BLaER1 treated with 17β-estradiol and CSF1 and Interleukin-3, amounts not matched to agents 10 nM and 100 nM (cell line): ENCODE data around the gene TF.

ENCODE experiments used
- H3K27ac ChIP-seq, 11 experiments: shearing (Covaris generic); formaldehyde crosslinking; 2 replicates each; pipeline ENCODE4 v1.8.1; 2022
- H3K27me3 ChIP-seq, 11 experiments: shearing (Covaris generic); formaldehyde crosslinking; 2 replicates each; pipeline ENCODE4 v1.8.1; 2022
- H3K36me3 ChIP-seq, 11 experiments: shearing (Covaris generic); formaldehyde crosslinking; 2 replicates each; pipeline ENCODE4 v1.8.1; 2022
- H3K4me1 ChIP-seq, 10 experiments: shearing (Covaris generic); formaldehyde crosslinking; 2 replicates each; pipeline ENCODE4 v1.8.1; 2022
- H3K4me2 ChIP-seq, 11 experiments: shearing (Covaris generic); formaldehyde crosslinking; 2 replicates each; pipeline ENCODE4 v1.8.1; 2022
- H3K4me3 ChIP-seq, 10 experiments: shearing (Covaris generic); formaldehyde crosslinking; 2 replicates each; pipeline ENCODE4 v1.8.1; 2022
- H3K9ac ChIP-seq, 11 experiments: shearing (Covaris generic); formaldehyde crosslinking; 2 replicates each; pipeline ENCODE4 v1.8.1; 2022
- H3K9me3 ChIP-seq, 11 experiments: shearing (Covaris generic); formaldehyde crosslinking; replicated peaks in 1 of 11; 2 replicates each; pipeline ENCODE4 v1.8.1; 2022
- H4K20me1 ChIP-seq, 11 experiments: shearing (Covaris generic); formaldehyde crosslinking; 2 replicates each; pipeline ENCODE4 v1.8.1; 2022
- Cebpa-rat ChIP-seq, 11 experiments: shearing (Covaris generic); IDR thresholded peaks; 2 replicates each; pipeline ENCODE4 v1.8.1; 2022

TF gene

DNA sequence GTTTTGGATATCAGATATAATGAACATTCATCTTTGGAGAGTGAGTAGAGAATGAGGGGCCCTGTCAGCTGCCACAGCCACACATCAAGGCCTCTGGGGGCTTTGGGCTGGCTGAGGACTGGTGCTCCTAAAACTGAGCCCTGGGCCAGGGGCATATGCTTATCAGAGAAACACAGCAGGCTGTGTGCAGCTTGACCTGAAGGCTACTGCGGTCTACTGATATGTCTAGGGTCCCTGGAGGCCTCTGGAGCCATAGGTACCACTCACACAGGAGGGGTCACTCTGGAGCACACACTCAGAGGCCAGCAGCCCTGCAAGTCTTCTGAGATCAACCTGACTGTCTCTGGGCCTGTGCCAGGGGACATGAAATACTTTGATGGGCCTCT is 7.6 kb downstream of the TF start:
- H4K20me1 ChIP-seq, result no peaks in the 10 kb centered on the region
- TF ChIP-seq Cebpa-rat (IDR thresholded peaks at IDR 0.05), result no peak
- H3K4me1 ChIP-seq, result no peaks in the 10 kb centered on the region

DNA sequence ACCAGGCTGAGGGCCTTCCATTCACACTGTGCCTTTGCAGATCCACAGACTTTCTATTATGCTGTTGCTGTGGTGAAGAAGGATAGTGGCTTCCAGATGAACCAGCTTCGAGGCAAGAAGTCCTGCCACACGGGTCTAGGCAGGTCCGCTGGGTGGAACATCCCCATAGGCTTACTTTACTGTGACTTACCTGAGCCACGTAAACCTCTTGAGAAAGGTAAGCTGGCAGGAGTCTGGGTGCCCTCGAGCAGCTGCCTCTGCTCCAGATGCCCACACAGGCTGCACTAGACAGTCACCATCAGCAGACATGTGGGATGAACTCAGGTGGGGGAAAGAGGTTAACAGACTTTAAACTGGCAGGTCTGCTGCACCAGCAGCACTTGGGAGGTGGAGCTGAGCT is 8.3 kb downstream of the TF start:
- no peak overlapping the region for H3K4me2 ChIP-seq
- no peak overlapping the region for H3K9ac ChIP-seq
- H3K27me3 ChIP-seq, result no peaks in the 10 kb centered on the region
- TF ChIP-seq Cebpa-rat (IDR thresholded peaks at IDR 0.05), result no peak
- no peaks in the 10 kb centered on the region for H3K4me1 ChIP-seq
- no peak overlapping the region for H3K27ac ChIP-seq
- H3K4me3 ChIP-seq, result no peak overlapping the region
- no peaks in the 10 kb centered on the region for H3K36me3 ChIP-seq
- no peaks in the 10 kb centered on the region for H4K20me1 ChIP-seq
- no peaks in the 10 kb centered on the region for H3K9me3 ChIP-seq

More for the DNA sequence above, 7.6 kb downstream of the TF start:
- Histone ChIP-seq H3K9me3 (no peaks in the 10 kb centered on the region), H3K27ac (no peak overlapping the region), H3K36me3 (no peaks in the 10 kb centered on the region), H3K4me2 (no peak overlapping the region), H3K27me3 (no peaks in the 10 kb centered on the region), H3K9ac (no peak overlapping the region), H3K4me3 (no peak overlapping the region)

DNA sequence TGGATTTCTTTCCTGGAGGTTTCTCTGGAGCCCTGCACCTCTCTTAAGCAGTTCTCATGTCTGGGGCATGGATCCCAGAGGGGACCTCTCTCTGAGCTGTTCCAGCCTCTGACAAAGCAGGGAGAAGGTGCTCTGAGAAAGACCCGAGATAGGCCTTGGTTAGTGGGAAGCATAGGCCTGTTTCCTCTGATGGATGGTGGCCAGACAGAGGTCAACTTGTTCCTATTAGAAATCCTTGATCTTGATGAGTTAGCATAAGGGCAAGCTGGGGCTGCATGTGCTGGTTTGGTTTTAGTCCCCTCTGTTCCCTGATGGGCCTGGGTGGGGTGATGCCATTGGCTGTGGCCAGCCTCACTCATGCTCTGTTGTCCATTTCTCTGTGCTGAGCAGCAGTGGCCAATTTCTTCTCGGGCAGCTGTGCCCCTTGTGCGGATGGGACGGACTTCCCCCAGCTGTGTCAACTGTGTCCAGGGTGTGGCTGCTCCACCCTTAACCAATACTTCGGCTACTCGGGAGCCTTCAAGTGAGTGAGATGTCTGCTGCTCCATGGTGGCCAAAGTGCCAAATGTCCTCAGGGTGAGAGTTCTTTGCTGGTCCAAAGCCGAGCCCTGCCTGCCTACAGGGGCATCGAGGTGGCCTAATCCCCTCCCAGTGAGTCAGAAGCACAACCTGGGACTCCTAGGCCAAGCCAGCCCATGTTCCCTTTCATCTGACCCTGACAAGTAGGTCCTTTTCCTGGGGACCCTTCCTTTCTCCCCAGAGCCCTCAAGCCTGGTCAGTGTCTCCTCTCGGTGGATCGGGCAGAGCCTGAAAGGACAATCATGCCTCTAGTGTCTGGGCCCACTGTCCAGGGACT is 9.0 kb downstream of the TF start:
- no peaks in the 10 kb centered on the region for H3K9me3 ChIP-seq
- no peaks in the 10 kb centered on the region for H3K36me3 ChIP-seq
- no peaks in the 10 kb centered on the region for H3K27me3 ChIP-seq
- H4K20me1 ChIP-seq, result no peaks in the 10 kb centered on the region
- H3K4me2 ChIP-seq, result no peak overlapping the region
- no peak overlapping the region for H3K9ac ChIP-seq
- no peak for TF ChIP-seq Cebpa-rat (IDR thresholded peaks at IDR 0.05)
- no peak overlapping the region for H3K27ac ChIP-seq
- no peaks in the 10 kb centered on the region for H3K4me1 ChIP-seq
- no peak overlapping the region for H3K4me3 ChIP-seq

DNA sequence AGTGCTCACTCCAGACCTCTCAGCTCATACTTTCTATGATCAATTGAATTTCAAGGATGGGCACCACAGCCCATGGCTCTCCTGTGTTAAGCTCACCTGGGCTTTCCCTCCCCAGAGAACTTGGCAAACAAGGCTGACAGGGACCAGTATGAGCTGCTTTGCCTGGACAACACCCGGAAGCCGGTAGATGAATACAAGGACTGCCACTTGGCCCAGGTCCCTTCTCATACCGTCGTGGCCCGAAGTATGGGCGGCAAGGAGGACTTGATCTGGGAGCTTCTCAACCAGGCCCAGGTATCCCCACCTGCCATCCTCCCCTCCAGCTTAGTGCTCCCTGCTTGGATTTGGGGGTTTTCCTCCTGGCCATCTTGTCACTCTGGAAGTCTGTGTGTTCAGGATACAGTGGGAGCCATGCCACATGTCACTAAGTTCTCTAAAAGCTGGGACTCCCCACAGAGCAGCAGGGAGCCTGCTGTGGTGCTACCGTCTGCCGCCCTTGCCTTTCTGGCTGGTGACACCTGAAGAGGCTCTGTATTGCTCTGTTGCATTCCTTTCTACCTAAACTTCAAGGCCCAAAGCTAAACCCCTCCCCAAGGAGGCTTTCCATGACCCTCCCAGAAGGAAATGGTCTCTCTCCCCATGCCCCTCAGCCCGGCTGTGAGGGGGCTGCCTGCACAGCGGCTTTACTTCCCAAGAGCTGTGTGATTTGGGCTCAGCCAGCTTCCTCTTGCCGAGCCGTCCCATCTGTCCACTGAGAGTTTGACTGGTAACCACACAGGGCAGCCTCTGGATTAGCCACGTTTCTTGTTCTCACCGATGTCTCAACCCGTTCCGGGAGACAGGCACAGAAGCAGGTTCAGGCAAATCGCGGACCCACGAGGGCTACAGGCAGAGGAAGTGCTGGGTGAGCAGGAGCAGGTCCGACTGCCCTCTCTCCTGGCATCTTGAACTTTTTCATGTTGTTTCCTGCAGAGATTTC is 10.8 kb downstream of the TF start:
- Histone ChIP-seq H4K20me1 (no peaks in the 10 kb centered on the region), H3K36me3 (no peaks in the 10 kb centered on the region), H3K27me3 (no peaks in the 10 kb centered on the region), H3K4me3 (no peak overlapping the region), H3K9me3 (no peaks in the 10 kb centered on the region), H3K27ac (no peak overlapping the region), H3K4me2 (no peak overlapping the region), H3K9ac (no peak overlapping the region), H3K4me1 (no peaks in the 10 kb centered on the region)
- no peak for TF ChIP-seq Cebpa-rat (IDR thresholded peaks at IDR 0.05)

DNA sequence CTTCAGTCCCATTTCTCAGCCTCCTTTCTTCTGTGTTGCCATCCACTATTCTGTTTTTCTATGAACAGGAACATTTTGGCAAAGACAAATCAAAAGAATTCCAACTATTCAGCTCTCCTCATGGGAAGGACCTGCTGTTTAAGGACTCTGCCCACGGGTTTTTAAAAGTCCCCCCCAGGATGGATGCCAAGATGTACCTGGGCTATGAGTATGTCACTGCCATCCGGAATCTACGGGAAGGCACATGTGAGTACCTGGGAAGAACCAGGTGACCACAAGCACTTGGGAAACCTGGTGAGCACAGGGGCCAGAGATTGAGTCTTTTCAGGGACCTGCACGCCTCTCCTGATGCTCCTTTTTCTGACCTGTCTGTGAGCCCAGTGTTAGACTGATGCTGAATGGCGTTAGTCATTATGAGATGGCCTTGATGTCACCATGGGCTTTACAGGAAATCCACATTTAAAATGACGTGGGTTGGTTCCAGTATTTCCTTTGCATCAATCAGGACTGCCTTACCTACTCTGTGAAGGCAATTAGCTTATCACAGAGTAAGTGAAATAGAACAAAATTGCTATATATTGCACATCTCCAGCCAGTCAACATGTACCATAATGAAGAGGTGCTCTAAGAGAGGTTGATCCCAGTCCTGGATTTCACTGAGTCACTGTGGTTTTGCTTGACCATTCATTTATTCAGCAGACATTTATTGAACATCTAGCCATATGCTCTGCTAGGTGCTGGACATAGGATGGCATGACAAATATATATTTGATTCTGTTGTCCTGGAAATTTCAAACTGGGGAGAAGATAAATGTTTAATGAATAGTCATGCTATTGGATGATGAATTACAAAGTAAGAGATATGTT is 11.7 kb downstream of the TF start:
- no peak overlapping the region for H3K4me2 ChIP-seq
- no peaks in the 10 kb centered on the region for H3K9me3 ChIP-seq
- no peak overlapping the region for H3K9ac ChIP-seq
- no peaks in the 10 kb centered on the region for H3K4me1 ChIP-seq
- no peak overlapping the region for H3K27ac ChIP-seq
- no peaks in the 10 kb centered on the region for H3K27me3 ChIP-seq
- H3K36me3 ChIP-seq, result no peaks in the 10 kb centered on the region
- H4K20me1 ChIP-seq, result no peaks in the 10 kb centered on the region
- TF ChIP-seq Cebpa-rat (IDR thresholded peaks at IDR 0.05), result no peak
- no peak overlapping the region for H3K4me3 ChIP-seq

DNA sequence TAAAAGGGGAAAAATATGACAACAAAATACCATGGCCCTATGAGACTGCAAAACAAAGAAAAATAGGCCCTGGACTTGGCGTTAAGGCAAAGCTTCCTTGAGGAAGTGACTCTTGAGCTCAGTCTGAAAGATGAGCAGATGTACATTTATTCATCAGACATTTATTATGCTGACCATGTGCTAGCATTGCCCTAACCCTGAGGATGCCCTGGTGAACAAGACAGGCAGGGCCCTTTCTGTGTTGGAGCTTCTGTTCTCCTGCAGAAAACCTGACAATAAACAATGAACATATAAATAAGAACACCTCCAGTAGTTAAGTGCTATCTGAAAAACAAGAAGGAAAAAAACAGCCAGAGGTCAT is 12.4 kb downstream of the TF start:
- Histone ChIP-seq H3K9ac (no peak overlapping the region), H3K27ac (no peak overlapping the region), H3K36me3 (no peaks in the 10 kb centered on the region), H3K9me3 (no peaks in the 10 kb centered on the region), H4K20me1 (no peaks in the 10 kb centered on the region), H3K4me2 (no peak overlapping the region), H3K27me3 (no peaks in the 10 kb centered on the region), H3K4me1 (no peaks in the 10 kb centered on the region), H3K4me3 (no peak overlapping the region)
- TF ChIP-seq Cebpa-rat (IDR thresholded peaks at IDR 0.05), result no peak

DNA sequence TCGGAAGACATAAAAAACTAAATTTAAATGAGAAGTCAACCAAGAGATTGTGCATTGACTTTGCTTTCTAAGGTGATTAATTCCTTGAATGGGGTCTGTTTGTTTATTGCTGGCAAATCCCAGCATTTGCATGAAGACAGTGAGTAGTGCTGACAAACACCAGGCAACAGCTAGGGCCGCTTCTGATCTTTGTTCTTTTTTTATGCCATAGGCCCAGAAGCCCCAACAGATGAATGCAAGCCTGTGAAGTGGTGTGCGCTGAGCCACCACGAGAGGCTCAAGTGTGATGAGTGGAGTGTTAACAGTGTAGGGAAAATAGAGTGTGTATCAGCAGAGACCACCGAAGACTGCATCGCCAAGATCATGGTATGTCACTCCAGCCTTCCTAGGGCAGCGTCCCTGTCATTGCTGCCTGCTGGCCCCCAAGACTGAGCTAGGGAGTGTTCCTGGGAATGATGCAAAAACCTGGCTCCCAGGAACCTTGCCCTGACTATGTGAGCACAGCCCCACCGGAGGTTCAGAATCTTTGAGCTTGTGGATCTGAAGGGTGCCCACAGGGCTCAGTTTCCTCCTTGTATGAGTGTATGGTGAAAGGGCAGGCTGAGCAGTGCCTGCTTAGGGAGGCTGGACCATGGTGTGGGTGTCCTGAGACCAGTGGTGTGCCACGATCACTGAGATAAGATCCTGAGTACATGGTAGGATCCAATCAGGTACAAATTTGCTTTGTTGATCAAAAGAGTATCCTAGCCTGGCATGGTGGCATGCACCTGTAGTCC is 13.0 kb downstream of the TF start:
- Histone ChIP-seq H3K27me3 (no peaks in the 10 kb centered on the region), H3K9me3 (no peaks in the 10 kb centered on the region), H4K20me1 (no peaks in the 10 kb centered on the region), H3K4me3 (no peak overlapping the region), H3K9ac (no peak overlapping the region), H3K4me1 (peaks cover 0 to 4% (median 3%) of the 10 kb centered on the region in 10 experiments; a peak in 9 of 20 replicates), H3K4me2 (no peak overlapping the region), H3K27ac (no peak overlapping the region), H3K36me3 (no peaks in the 10 kb centered on the region)
- TF ChIP-seq Cebpa-rat (IDR thresholded peaks at IDR 0.05), result no peak

DNA sequence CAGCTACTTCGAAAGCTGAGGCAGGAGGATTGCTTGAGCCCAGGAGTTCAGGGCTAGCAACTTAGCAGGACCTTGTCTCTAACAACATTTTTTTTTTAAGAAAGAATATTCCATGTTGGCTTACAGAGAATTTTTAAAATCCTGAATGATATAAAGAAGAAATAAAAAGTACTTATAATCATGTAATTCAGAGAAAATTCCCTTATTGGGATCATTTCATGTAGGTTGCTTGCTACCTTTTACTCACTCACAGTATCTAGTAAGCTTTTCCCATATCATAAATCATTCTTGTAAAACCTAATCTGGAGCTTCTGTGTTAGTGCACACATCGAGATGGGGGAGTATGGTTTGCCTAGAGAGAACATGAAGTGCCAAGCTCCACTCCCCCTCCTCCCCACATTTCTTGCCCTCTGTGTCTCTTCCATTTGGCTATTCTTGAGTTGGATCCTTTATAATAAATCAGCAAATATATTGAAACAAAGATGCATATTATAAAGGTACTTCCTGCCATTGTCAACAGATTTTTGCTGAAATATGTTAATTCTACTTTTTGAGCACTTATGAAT is 13.6 kb downstream of the TF start:
- no peak overlapping the region for H3K4me3 ChIP-seq
- no peak overlapping the region for H3K9ac ChIP-seq
- TF ChIP-seq Cebpa-rat (IDR thresholded peaks at IDR 0.05), result no peak
- no peaks in the 10 kb centered on the region for H3K27me3 ChIP-seq
- H3K27ac ChIP-seq, result no peak overlapping the region
- H3K9me3 ChIP-seq, result no peaks in the 10 kb centered on the region
- H4K20me1 ChIP-seq, result no peaks in the 10 kb centered on the region
- H3K4me1 ChIP-seq, result peaks cover 0 to 11% (median 9%) of the 10 kb centered on the region in 10 experiments; a peak in 13 of 20 replicates
- H3K4me2 ChIP-seq, result no peak overlapping the region
- H3K36me3 ChIP-seq, result no peaks in the 10 kb centered on the region
